ENCODE measurements around the gene RMND5B. TPM values are rescaled to one million over a fixed set of nuclear protein-coding genes. Genes with fewer than 3 reads are reported as not detected.

RMND5B gene, protein sequence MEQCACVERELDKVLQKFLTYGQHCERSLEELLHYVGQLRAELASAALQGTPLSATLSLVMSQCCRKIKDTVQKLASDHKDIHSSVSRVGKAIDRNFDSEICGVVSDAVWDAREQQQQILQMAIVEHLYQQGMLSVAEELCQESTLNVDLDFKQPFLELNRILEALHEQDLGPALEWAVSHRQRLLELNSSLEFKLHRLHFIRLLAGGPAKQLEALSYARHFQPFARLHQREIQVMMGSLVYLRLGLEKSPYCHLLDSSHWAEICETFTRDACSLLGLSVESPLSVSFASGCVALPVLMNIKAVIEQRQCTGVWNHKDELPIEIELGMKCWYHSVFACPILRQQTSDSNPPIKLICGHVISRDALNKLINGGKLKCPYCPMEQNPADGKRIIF
- total RNA-seq (2022; extraction: Qiagen RNA extraction), result 20.6 to 29.3 TPM (median 27.9 TPM) in 5 replicates

GRCh38 chr5:178130576-178131445 is at the start of gene RMND5B:
TSS of gene RMND5B (plus strand) at chr5:178131014. CDS start at chr5:178138120, 7,106 bp downstream.

GRCh38 chr5:178113141-178113787 is 17.6 kb upstream of the RMND5B start, which contains the start of gene N4BP3:
TSS of gene N4BP3 (plus strand) at chr5:178113532. CDS start at chr5:178119584, 6,052 bp downstream.

DNA sequence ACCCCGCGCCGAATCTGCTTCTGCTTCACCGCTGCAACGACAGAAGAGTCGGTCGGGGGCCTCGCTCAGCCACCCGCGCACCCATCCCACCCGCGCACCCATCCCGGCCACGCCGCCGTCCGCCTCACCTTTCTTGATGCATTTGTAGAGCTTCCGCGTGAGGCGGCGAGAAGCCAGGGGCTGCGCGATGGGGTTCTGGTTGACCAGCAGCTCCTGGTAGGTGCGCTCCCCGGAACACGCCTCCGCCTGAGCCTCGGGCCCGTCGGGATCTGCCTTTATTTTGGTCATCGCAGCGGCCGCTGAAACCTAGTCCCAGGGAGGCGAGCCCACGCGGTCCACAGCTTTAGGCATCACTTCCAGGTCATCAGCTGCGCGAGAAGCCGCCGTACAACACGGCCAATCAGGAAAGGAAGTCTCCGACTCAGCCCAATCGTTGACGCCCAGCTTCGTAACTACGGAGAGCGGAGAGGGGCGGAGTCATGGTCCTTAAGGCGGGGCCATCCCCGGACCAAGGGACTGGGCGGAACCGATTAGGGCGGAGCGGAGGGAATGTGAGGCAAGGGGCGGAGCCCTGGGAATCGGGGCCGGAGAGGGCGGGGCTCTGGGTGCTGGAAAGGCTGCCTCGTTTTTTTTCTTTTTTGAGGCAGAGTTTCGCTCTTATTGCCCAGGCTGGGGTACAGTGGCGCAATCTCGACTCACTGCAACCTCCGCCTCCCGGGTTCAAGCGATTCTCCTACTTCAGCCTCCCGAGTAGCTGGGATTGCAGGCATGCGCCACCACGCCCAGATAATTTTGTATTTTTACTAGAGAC is 22.9 kb downstream of the RMND5B start, which contains the start of gene NHP2:
Gene NHP2 (minus strand): TSS at position 356 of the 811 bp plus-strand sequence. CDS start 68 bp downstream, at position 288.

DNA sequence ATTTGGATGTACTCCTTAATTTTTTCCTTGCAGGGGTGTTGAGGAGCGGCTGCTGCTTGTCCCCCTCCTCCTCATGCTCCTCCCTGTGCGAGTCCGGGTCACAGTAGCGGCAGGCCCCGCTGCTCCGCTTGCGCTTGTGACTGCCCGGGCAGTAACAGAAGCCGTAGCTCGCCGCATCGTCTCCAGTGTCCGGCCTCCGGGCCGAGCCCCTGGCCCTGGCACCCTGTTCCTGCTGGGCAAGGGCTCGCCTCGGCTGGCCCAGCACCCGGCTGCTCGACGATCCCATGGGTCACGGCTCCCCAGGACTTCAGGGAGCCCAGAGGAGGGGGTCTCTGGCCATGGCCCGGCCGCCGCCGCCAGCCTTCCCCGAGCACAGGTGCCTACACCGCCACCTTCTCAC is 56.2 kb downstream of the RMND5B start, which contains the start of gene GMCL2:
Gene GMCL2 (minus strand): TSS at position 358 of the 400 bp plus-strand sequence. CDS start 72 bp downstream, at position 286.

Other genes starting within 250 kb of the RMND5B start
- gene PROP1, start 134.8 kb upstream of the RMND5B start, total RNA-seq (2022; extraction: Qiagen RNA extraction), result 0.07 to 0.19 TPM (median 0.15 TPM) in 5 replicates
- 0.74 to 0.95 TPM (median 0.87 TPM) in 5 replicates for gene N4BP3, start 17.5 kb upstream of the RMND5B start, total RNA-seq (2022; extraction: Qiagen RNA extraction)
- 379 to 479 TPM (median 405 TPM) in 5 replicates for gene NHP2, start 22.9 kb downstream of the RMND5B start, total RNA-seq (2022; extraction: Qiagen RNA extraction)
- not detected in 5 replicates for gene GMCL2, start 56.4 kb downstream of the RMND5B start, total RNA-seq (2022; extraction: Qiagen RNA extraction)
- 298 to 378 TPM (median 307 TPM) in 5 replicates for gene HNRNPAB, start 73.5 kb downstream of the RMND5B start, total RNA-seq (2022; extraction: Qiagen RNA extraction)
- gene PHYKPL, start 101.8 kb downstream of the RMND5B start, total RNA-seq (2022; extraction: Qiagen RNA extraction), result 5.7 to 9.4 TPM (median 8.2 TPM) in 5 replicates